ENCODE data around the gene AXIN1.

- TF ChIP-seq, protein P1, sequence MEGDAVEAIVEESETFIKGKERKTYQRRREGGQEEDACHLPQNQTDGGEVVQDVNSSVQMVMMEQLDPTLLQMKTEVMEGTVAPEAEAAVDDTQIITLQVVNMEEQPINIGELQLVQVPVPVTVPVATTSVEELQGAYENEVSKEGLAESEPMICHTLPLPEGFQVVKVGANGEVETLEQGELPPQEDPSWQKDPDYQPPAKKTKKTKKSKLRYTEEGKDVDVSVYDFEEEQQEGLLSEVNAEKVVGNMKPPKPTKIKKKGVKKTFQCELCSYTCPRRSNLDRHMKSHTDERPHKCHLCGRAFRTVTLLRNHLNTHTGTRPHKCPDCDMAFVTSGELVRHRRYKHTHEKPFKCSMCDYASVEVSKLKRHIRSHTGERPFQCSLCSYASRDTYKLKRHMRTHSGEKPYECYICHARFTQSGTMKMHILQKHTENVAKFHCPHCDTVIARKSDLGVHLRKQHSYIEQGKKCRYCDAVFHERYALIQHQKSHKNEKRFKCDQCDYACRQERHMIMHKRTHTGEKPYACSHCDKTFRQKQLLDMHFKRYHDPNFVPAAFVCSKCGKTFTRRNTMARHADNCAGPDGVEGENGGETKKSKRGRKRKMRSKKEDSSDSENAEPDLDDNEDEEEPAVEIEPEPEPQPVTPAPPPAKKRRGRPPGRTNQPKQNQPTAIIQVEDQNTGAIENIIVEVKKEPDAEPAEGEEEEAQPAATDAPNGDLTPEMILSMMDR (IDR thresholded peaks at IDR 0.05), result no peak
- TF ChIP-seq EZH2phosphoT487 (IDR thresholded peaks at IDR 0.05), result no peak
Measured at GRCh38 chr16:305916-306626, 46.5 kb downstream of the AXIN1 start.

All from neural progenitor cell (in vitro differentiated cells).